Cardiac fibroblast (primary cell): ENCODE measurements around the gene VSIG2.

Experiments
- DNase-seq, 2 donors: peaks; one replicate each; pipeline versions ENCODE4 v3.0.0 to v3.0.0-alpha.2; 2010; ENCODE audit warnings: low read depth in 2 of 2
- H3K4me3 ChIP-seq, 2 donors: replicated peaks in 1 of 2; 1 replicate in 1 of 2; 2 replicates in 1 of 2; pipeline ENCODE4 v1.5.1; 2011; ENCODE audit warnings: low read depth in 2 of 2, low read length in 2 of 2, mild to moderate bottlenecking in 2 of 2, moderate library complexity in 1 of 2
- CTCF ChIP-seq: IDR thresholded peaks from one replicate; pipeline ENCODE4 v1.5.1; 2011; ENCODE audit warnings: low read depth, mild to moderate bottlenecking, low read length, inconsistent platforms

The VSIG2 gene

DNA sequence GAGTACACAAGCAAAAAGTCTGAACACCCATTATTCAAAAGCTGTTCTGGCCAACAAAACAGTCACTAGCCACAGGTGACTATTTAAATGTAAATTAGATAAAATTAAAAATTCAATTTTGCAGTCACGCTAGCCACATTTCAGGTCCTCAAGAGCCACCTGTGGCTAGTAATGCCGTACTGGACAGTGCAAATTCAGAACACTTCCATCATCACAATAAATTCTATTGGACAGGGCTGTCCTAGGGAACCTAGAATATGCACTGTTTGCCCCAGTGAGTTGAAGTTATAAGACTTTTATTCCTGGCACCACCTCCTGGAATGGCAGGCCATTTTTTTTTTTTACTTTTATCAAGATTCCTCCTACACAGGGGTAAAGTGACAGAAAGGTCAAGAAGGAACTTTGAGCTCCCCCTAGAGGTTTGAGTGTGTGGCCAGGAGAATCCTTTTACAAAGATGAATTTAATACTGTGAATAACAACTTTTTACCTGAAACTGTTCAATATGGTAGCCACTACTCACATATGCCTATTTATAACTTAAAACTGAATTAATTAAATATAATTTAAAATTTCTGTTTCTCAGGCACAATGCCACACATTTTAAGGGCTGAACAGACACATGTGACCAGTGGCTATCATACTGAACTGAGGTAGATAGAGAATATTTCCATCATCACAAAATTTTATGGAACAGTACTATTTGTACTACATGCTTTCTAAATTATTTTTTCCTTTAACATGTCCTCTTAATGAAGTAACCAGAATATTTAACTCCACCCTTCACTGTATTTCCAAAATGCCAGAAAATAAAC lies 41.6 kb upstream of the VSIG2 start:
- no peak overlapping the region for H3K4me3 ChIP-seq
- TF ChIP-seq CTCF, result peak; percentile 75
- DNase-seq, result peak; percentile 67 to 75

DNA sequence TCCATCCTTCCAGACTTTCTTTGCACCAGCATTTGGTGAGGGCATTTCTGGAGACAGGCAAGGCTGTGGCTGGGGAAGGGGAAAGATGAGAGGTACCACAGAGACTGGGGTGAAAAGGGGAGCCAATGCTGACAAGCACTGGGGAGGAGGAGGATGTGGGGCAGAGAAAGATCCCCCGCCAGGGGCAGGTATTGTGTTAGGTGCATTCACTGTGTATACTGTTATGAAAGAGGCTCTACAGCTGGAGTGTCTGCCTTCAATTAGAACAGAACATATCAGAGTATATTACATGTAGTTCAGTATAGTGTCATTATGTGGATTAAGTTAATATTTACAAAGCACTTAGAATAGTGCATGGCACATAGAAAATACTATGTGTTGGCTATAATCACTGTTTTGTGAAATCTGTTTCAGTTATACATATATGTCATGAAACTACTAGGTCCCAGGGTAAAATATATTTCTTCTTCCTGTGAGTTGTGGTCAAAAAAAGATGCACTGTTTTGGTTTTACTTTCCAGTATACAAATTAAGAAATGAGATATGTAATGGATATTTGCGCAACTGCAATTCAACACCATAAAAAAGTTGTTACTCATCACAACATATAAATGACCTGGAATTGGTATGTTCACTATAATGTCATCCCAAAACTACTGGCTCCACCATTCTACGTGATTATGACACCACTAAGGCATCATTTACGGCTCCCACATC lies 39.7 kb upstream of the VSIG2 start:
- DNase-seq, result peak; percentile 24 to 30
- no peak for TF ChIP-seq CTCF
- no peak overlapping the region for H3K4me3 ChIP-seq

GRCh38 chr11:124788521-124788920 lies 36.5 kb upstream of the VSIG2 start:
- no peak overlapping the region for H3K4me3 ChIP-seq
- no peak for TF ChIP-seq CTCF
- no peak for DNase-seq

GRCh38 chr11:124784051-124784450 lies 32.0 kb upstream of the VSIG2 start:
- TF ChIP-seq CTCF, result no peak
- no peak for DNase-seq
- H3K4me3 ChIP-seq, result no peak overlapping the region

DNA sequence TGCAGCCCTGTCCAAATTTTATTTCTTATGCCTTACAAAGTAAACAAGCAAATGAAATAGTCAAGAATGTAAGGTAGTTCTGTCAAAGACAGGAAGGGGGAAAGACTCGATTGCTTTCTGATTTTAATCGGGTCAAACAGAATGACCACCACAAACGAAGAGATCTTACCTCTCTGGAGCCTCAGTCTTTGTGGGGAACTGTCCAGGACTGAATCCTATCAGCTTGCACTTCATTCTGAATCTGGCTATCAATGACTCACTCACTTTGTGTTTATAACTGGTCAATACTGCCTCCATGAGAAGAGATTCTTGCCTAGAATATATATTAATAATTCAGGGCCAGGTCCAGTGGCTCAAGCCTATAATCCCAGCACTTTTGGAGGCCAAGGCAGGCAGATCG lies 30.9 kb upstream of the VSIG2 start:
- DNase-seq, result no peak
- TF ChIP-seq CTCF, result no peak
- H3K4me3 ChIP-seq, result no peak overlapping the region

GRCh38 chr11:124779568-124779967 lies 27.5 kb upstream of the VSIG2 start:
- DNase-seq, result peak in 1 of 2 donors; percentile 36
- no peak overlapping the region for H3K4me3 ChIP-seq
- TF ChIP-seq CTCF, result no peak
